ENCODE data around the gene AKAP7.
A peak's percentile ranks its signal among the peaks of the same experiment; 100 is the strongest.
"Not testable (repeated sequence)": the region's sequence is repeated elsewhere in the genome, so short reads cannot be mapped to it uniquely, and the experiment has no call there.

The AKAP7 gene

GRCh38 chr6:131300826-131301225 is 165.6 kb downstream of the AKAP7 start:
- DNase-seq = not testable (repeated sequence)

- no peak for DNase-seq
Measured at GRCh38 chr6:131303338-131303930, 168.2 kb downstream of the AKAP7 start.

GRCh38 chr6:131305037-131305850 is 170.0 kb downstream of the AKAP7 start:
- DNase-seq = peak; percentile 24

GRCh38 chr6:131309437-131309836 is 174.2 kb downstream of the AKAP7 start:
- no peak for DNase-seq

- no peak for DNase-seq
Measured at GRCh38 chr6:131314838-131315237, 179.6 kb downstream of the AKAP7 start.

- DNase-seq = no peak
Measured at GRCh38 chr6:131316654-131317053, 181.4 kb downstream of the AKAP7 start.

- DNase-seq = no peak
Measured at GRCh38 chr6:131317516-131317915, 182.2 kb downstream of the AKAP7 start.

GRCh38 chr6:131321589-131321988 is 186.3 kb downstream of the AKAP7 start:
- DNase-seq = no peak

- no peak for DNase-seq
Measured at GRCh38 chr6:131322125-131322524, 186.9 kb downstream of the AKAP7 start.

- not testable (repeated sequence) for DNase-seq
Measured at GRCh38 chr6:131325669-131326068, 190.4 kb downstream of the AKAP7 start.

- not testable (repeated sequence) for DNase-seq
Measured at GRCh38 chr6:131328727-131329126, 193.5 kb downstream of the AKAP7 start.

- DNase-seq = no peak
Measured at GRCh38 chr6:131331151-131331550, 195.9 kb downstream of the AKAP7 start.

- no peak for DNase-seq
Measured at GRCh38 chr6:131331873-131332781, 196.9 kb downstream of the AKAP7 start.
